Esophagus squamous epithelium (tissue), 4 donors: Measurements from ENCODE around the gene ZNF333.

Experiments
- POLR2A ChIP-seq, 4 donors: fragments of 450-650 bp; IDR thresholded peaks; one replicate each; pipeline ENCODE4 v1.6.1; 2017; ENCODE audit warnings: antibody characterized with exemption in 4 of 4, mild to moderate bottlenecking in 4 of 4, moderate library complexity in 3 of 4
- TF ChIP-seq, protein P1 (sequence below), 6 experiments: fragments of 450-650 bp in 4 of 6; fragments of 200-600 bp in 2 of 6; sonication (generic) in 2 of 6; IDR thresholded peaks; one replicate each; pipeline ENCODE4 v1.5.1; 2016 to 2019; ENCODE audit warnings: antibody characterized with exemption in 6 of 6, mild to moderate bottlenecking in 4 of 6, moderate library complexity in 4 of 6

DNA sequence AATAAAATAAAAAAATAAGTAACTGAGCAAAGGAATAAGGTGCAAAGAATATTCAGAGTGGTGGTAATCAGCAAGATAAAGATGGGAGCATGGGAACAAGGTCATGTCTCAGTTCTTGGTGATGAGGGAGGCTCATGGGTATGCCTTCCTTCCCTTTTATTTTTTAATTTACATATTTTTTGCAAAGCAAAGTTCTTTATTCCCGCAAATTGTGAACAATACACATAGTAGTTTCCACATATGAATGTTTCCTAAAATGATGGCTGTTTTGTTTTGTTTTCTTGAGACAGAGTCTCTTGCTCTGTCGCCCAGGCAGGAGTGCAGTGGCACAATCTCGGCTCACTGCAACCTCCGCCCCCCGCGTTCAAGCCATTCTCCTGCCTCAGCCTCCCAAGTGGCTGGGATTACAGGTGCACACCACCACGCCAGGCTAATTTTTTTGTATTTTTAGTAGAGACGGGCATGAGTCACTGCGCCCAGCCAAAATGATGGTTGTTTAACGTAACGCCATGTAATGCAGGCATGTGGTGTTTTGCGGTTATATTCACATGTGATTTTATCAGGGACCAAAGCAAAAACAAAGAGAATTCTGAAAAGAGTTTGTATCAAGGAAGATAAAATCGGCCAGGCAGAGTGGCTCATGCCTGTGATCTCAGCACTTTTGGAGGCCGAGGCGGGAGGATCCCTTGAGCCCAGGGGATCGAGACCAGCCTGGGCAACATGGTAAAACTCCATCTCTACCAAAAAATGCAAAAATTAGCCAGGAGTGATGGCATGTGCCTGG is 93.0 kb downstream of the ZNF333 start:
- TF ChIP-seq, protein P1, sequence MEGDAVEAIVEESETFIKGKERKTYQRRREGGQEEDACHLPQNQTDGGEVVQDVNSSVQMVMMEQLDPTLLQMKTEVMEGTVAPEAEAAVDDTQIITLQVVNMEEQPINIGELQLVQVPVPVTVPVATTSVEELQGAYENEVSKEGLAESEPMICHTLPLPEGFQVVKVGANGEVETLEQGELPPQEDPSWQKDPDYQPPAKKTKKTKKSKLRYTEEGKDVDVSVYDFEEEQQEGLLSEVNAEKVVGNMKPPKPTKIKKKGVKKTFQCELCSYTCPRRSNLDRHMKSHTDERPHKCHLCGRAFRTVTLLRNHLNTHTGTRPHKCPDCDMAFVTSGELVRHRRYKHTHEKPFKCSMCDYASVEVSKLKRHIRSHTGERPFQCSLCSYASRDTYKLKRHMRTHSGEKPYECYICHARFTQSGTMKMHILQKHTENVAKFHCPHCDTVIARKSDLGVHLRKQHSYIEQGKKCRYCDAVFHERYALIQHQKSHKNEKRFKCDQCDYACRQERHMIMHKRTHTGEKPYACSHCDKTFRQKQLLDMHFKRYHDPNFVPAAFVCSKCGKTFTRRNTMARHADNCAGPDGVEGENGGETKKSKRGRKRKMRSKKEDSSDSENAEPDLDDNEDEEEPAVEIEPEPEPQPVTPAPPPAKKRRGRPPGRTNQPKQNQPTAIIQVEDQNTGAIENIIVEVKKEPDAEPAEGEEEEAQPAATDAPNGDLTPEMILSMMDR (IDR thresholded peaks at IDR 0.05) = no peak
- no peak for TF ChIP-seq POLR2A (IDR thresholded peaks at IDR 0.05)
